ENCODE results near the gene OMP. TPM values are rescaled to one million over a fixed set of nuclear protein-coding genes. Genes with fewer than 3 reads are reported as not detected.
A peak's percentile ranks its signal among the peaks of the same experiment; 100 is the strongest.

The OMP gene
- total and polyA plus RNA-seq, 4 experiments from 2014 or later: 0.79 TPM; not detected in 3

DNA sequence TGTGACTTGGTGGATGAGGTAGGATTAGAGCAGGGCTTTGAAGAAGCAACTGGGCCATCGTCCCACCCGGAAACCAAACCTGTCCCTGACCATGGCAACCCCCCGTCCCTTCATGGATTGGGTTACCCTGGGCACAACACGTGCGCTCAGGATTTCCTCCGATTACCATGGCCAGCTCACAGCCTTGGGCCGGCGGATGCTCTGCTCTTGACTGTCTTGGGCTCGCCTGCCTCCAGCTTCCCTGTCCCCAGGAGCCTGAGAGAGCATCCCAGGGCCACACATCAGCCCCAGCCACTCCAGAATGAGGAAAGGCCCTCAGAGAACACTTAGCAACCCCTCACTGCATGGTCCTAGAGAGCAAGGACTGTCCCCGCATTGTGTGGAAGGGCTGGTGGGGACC lies 48.2 kb downstream of the OMP start:
- CTCF ChIA-PET (ENCODE audit: partially characterized antibody): interaction anchor here (4.2 kb wide), 1 partner anchor 24 kb away, joined by 16 read pairs; the partner anchor contains the start of gene MYO7A
- intact Hi-C loops (cut with micrococcal nuclease): no loop called here
- H3K27ac ChIP-seq (ENCODE audit: low read depth, low read length): no peak overlapping the region
- H3K9me3 Mint-ChIP-seq: no peaks in the 10 kb centered on the region
- H3K36me3 Mint-ChIP-seq: no peaks in the 10 kb centered on the region
- no peak overlapping the region for H3K4me3 ChIP-seq (ENCODE audit: low read length in 2 of 2)
- H3K27ac Mint-ChIP-seq: peak overlapping the region in 4 of 7 donors; percentile 27 to 93 (median 88)
- no peaks in the 10 kb centered on the region for H3K36me3 ChIP-seq (ENCODE audit: insufficient read depth, low read length)
- POLR2A ChIA-PET (ENCODE audit: partially characterized antibody): no interaction called here
- H3K27me3 ChIP-seq (ENCODE audit: insufficient read depth, low read length): no peaks in the 10 kb centered on the region
- H3K4me3 Mint-ChIP-seq: peak overlapping the region in 1 of 8 donors; percentile 26
- no peaks in the 10 kb centered on the region for H3K9me3 ChIP-seq (ENCODE audit: control insufficient read depth in 1 of 2, low read length in 2 of 2)
- peaks cover 24 to 56% (median 43%) of the 10 kb centered on the region in 4 donors for H3K4me1 Mint-ChIP-seq
- peaks cover 52% of the 10 kb centered on the region for H3K4me1 ChIP-seq (ENCODE audit: insufficient read depth, low read length)
- H3K27me3 Mint-ChIP-seq: no peaks in the 10 kb centered on the region
- no peak for DNase-seq

DNA sequence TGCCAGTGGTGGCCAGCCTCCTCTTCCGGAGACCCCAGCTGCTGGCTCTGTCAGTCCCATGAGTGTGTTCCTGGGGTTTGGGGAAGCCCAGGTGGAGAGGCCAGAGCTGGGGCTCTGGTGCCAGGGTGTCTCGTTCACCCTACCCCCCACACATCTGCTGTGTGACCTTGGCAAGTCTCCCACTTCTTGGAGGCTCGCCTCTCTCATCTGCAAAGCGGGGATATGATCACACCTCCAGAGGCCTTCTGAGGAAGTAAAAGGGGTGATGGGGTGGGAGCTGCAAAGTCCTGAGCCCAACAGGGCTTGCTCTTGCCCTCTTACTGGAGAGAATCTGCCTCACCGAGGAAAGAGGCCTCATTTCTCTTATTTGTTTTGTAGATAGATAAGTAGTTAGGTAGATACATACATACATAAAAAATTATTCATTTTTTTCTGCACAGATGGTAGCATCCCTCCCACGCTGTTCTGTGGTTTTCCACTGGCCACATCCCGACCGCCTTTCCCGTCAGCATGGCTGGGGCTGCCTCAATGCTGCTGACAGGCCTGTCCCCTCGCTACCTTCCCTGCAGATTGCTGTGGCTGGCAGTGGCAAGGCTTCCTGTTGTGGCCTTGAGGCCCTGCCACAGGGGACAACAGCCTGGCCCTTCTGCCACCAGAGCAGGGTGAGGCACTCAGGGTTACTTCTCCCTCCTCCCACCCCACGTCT lies 49.3 kb downstream of the OMP start:
- POLR2A ChIA-PET (ENCODE audit: partially characterized antibody): no interaction called here

DNA sequence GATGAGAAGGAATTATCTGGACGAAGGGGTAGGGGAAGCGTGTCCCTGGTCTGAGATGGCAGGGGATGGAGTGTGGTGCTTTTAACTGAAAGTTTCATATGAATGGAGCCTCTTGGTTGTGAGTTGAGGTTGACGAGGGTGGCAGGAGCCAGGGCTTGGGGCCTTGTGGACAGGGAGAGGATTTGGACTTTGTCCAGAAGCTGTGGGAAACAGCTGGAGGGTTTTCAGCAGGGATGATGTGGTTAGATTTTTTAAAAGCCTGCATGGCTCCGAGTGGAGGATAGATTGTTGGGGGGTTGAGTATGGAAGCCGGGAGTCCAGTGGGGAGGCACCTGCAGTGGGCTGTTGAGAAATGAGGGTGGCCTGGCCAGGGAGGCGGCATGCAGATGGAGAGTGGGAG lies 50.2 kb downstream of the OMP start:
- Histone ChIP-seq H3K36me3 (ENCODE audit: insufficient read depth, low read length) (no peaks in the 10 kb centered on the region), H3K9me3 (ENCODE audit: control insufficient read depth in 1 of 2, low read length in 2 of 2) (no peaks in the 10 kb centered on the region), H3K4me1 (ENCODE audit: insufficient read depth, low read length) (peaks cover 52% of the 10 kb centered on the region), H3K4me3 (ENCODE audit: low read length in 2 of 2) (no peak overlapping the region), H3K27me3 (ENCODE audit: insufficient read depth, low read length) (no peaks in the 10 kb centered on the region), H3K27ac (ENCODE audit: low read depth, low read length) (no peak overlapping the region)
- Mint-ChIP-seq H3K27me3 (no peaks in the 10 kb centered on the region), H3K27ac (peak overlapping the region; percentile 69 to 93 (median 82)), H3K9me3 (no peaks in the 10 kb centered on the region), H3K36me3 (no peaks in the 10 kb centered on the region), H3K4me3 (peak overlapping the region; percentile 2 to 82 (median 64)), H3K4me1 (peaks cover 24 to 56% (median 37%) of the 10 kb centered on the region in 4 donors)
- CTCF ChIA-PET (ENCODE audit: partially characterized antibody): no interaction called here
- POLR2A ChIA-PET (ENCODE audit: partially characterized antibody): no interaction called here
- intact Hi-C loops (cut with micrococcal nuclease): no loop called here
- no peak for DNase-seq

More for the DNA sequence above, 49.3 kb downstream of the OMP start:
- CTCF ChIA-PET (ENCODE audit: partially characterized antibody): no interaction called here
- Histone ChIP-seq H3K4me1 (ENCODE audit: insufficient read depth, low read length) (peaks cover 52% of the 10 kb centered on the region), H3K27me3 (ENCODE audit: insufficient read depth, low read length) (no peaks in the 10 kb centered on the region), H3K4me3 (ENCODE audit: low read length in 2 of 2) (no peak overlapping the region), H3K27ac (ENCODE audit: low read depth, low read length) (peak overlapping the region; percentile 3), H3K9me3 (ENCODE audit: control insufficient read depth in 1 of 2, low read length in 2 of 2) (no peaks in the 10 kb centered on the region), H3K36me3 (ENCODE audit: insufficient read depth, low read length) (no peaks in the 10 kb centered on the region)
- H3K4me3 Mint-ChIP-seq: peak overlapping the region in 7 of 8 donors; percentile 29 to 82 (median 65)
- no peaks in the 10 kb centered on the region for H3K36me3 Mint-ChIP-seq
- peak overlapping the region; percentile 69 to 93 (median 82) for H3K27ac Mint-ChIP-seq
- H3K9me3 Mint-ChIP-seq: no peaks in the 10 kb centered on the region
- intact Hi-C loops (cut with micrococcal nuclease): no loop called here
- DNase-seq: peak; percentile 58 to 71 (median 70)
- peaks cover 24 to 56% (median 43%) of the 10 kb centered on the region in 4 donors for H3K4me1 Mint-ChIP-seq
- no peaks in the 10 kb centered on the region for H3K27me3 Mint-ChIP-seq

Other genes starting within 250 kb of the OMP start
- gene ACER3, start 241.9 kb upstream of the OMP start, total RNA-seq: 1 to 10 TPM; 5.7 to 6.8 TPM
- gene ACER3, start 241.9 kb upstream of the OMP start, polyA plus RNA-seq: 1 to 10 TPM; 2.9 to 4.4 TPM
- gene B3GNT6, start 68.4 kb upstream of the OMP start, total RNA-seq: not detected
- not detected for gene B3GNT6, start 68.4 kb upstream of the OMP start, polyA plus RNA-seq
- 1 to 10 TPM; 1.6 to 1.9 TPM for gene CAPN5, start 35.9 kb upstream of the OMP start, total RNA-seq
- 1 to 10 TPM; 1.4 to 2.6 TPM for gene CAPN5, start 35.9 kb upstream of the OMP start, polyA plus RNA-seq
- under 1 TPM; 0.20 to 0.47 TPM for gene MYO7A, start 25.4 kb downstream of the OMP start, total RNA-seq
- under 1 TPM in 1 of 2 donors, not detected in 1; 0.24 TPM for gene MYO7A, start 25.4 kb downstream of the OMP start, polyA plus RNA-seq
- not detected for gene GDPD4, start 198.8 kb downstream of the OMP start, total RNA-seq
- not detected for gene GDPD4, start 198.8 kb downstream of the OMP start, polyA plus RNA-seq